Astrocyte (in vitro differentiated cells and primary cell): ENCODE measurements around the gene MAML2.

ENCODE experiments used
- EZH2 ChIP-seq: IDR thresholded peaks from 2 replicates; pipeline ENCODE4 v1.6.1; 2012; ENCODE audit warnings: mild to moderate bottlenecking, low read length, inconsistent platforms; ENCODE audit not compliant: insufficient read depth
- TF ChIP-seq, protein P1 (sequence below): IDR thresholded peaks from 2 replicates; pipeline ENCODE4 v1.5.1; 2011; ENCODE audit warnings: low read depth, mild to moderate bottlenecking, inconsistent platforms, low read length, moderate library complexity; ENCODE audit not compliant: insufficient read depth

DNA sequence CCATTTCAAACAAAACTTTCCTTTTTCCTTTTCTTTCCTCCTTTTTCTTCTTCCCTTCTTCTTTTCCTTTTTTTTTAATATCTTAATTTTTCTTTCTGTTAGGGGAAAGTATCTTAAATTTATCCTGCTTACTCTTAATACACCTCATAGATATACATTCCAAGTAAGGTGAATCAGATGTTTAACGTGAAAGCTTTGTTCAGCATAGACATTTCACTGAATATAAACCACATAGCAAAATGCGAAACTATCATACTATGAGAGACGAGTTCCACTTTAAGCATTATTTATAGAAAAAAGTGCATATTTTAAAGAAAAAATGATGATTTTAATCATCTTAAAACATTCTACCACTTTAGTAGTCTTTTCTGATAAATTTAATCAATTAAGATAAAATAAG, 281.3 kb downstream of the MAML2 start:
- TF ChIP-seq, protein P1, sequence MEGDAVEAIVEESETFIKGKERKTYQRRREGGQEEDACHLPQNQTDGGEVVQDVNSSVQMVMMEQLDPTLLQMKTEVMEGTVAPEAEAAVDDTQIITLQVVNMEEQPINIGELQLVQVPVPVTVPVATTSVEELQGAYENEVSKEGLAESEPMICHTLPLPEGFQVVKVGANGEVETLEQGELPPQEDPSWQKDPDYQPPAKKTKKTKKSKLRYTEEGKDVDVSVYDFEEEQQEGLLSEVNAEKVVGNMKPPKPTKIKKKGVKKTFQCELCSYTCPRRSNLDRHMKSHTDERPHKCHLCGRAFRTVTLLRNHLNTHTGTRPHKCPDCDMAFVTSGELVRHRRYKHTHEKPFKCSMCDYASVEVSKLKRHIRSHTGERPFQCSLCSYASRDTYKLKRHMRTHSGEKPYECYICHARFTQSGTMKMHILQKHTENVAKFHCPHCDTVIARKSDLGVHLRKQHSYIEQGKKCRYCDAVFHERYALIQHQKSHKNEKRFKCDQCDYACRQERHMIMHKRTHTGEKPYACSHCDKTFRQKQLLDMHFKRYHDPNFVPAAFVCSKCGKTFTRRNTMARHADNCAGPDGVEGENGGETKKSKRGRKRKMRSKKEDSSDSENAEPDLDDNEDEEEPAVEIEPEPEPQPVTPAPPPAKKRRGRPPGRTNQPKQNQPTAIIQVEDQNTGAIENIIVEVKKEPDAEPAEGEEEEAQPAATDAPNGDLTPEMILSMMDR = no peak
- no peak for TF ChIP-seq EZH2
